Upper lobe of left lung (tissue), 4 donors: ENCODE measurements around the gene MYO18A.

ENCODE experiments used
- CTCF ChIP-seq, 6 experiments: fragments of 450-650 bp in 4 of 6; fragments of 200-600 bp in 2 of 6; sonication (generic) in 2 of 6; IDR thresholded peaks; one replicate each; pipeline ENCODE4 v1.5.1; 2016 to 2019; ENCODE audit warnings: antibody characterized with exemption in 6 of 6
- POLR2A ChIP-seq, 4 donors: fragments of 450-650 bp; IDR thresholded peaks; one replicate each; pipeline ENCODE4 v1.5.1; 2016 to 2017; ENCODE audit warnings: antibody characterized with exemption in 4 of 4, mild to moderate bottlenecking in 2 of 4

DNA sequence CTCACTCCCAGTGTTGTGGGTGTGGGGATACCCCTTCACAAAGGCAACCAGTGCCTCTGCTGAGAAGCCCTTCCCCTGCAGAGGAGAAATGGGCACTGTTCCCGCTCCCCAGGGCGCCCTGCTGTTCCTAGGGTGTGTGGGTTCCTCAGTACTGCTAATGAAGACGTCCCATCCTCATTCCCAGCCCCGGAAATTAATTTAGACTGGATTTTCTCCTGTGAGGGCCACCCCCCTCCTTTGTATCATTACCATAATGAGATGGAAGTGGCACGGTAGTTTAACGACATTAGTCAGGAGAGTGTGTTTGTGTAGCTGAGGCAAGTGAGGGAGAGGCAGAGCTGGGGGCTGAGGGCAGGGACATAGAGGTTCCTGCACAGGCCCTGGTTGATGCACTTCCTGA lies 84.1 kb downstream of the MYO18A start:
- no peak for TF ChIP-seq CTCF (IDR thresholded peaks at IDR 0.05)
- TF ChIP-seq POLR2A (IDR thresholded peaks at IDR 0.05) = no peak
